Neural progenitor cell (in vitro differentiated cells): ENCODE data around the gene SH3TC1. TPM values are rescaled to one million over a fixed set of nuclear protein-coding genes. Genes with fewer than 3 reads are reported as not detected.

Experiments used
- DNase-seq: peaks from one replicate; pipeline ENCODE4 v3.0.0-alpha.2; 2016; ENCODE audit warnings: low spot score
- H2AFZ ChIP-seq: fragments of 200-600 bp; sonication (generic); replicated peaks from 2 replicates; pipeline ENCODE4 v1.6.1; 2016; ENCODE audit warnings: antibody characterized with exemption
- H3F3A ChIP-seq: fragments of 200-600 bp; sonication (generic); 2 replicates; pipeline ENCODE4 v1.6.1; 2016; ENCODE audit warnings: antibody characterized with exemption, low read depth
- H3K27ac ChIP-seq: fragments of 200-600 bp; sonication (generic); 2 replicates; pipeline ENCODE4 v1.5.1; 2016; ENCODE audit warnings: mild to moderate bottlenecking
- H3K27me3 ChIP-seq: fragments of 200-600 bp; sonication (generic); 2 replicates; pipeline ENCODE4 v1.6.1; 2016; ENCODE audit warnings: mild to moderate bottlenecking, moderate library complexity
- H3K36me3 ChIP-seq: fragments of 200-600 bp; sonication (generic); 2 replicates; pipeline ENCODE4 v1.5.1; 2016
- H3K4me1 ChIP-seq: fragments of 200-600 bp; sonication (generic); 2 replicates; pipeline ENCODE4 v1.6.1; 2016; ENCODE audit warnings: mixed run types
- H3K4me2 ChIP-seq: fragments of 200-600 bp; sonication (generic); 2 replicates; pipeline ENCODE4 v1.6.1; 2016
- H3K4me3 ChIP-seq: fragments of 200-600 bp; sonication (generic); 2 replicates; pipeline ENCODE4 v1.5.1; 2016
- H3K79me2 ChIP-seq: fragments of 200-600 bp; sonication (generic); 2 replicates; pipeline ENCODE4 v1.6.1; 2016; ENCODE audit warnings: low read depth
- H3K9ac ChIP-seq: fragments of 200-600 bp; sonication (generic); 2 replicates; pipeline ENCODE4 v1.6.1; 2016
- H3K9me3 ChIP-seq: fragments of 200-600 bp; sonication (generic); 2 replicates; pipeline ENCODE4 v1.5.1; 2016; ENCODE audit warnings: low read depth
- H4K20me1 ChIP-seq: fragments of 200-600 bp; sonication (generic); 2 replicates; pipeline ENCODE4 v1.6.1; 2016; ENCODE audit warnings: low read depth
- H3K27ac Mint-ChIP-seq: 3 replicates; pipeline ENCODE4 v1.8.0; 2021; ENCODE audit warnings: mixed read lengths
- H3K27me3 Mint-ChIP-seq: 2 replicates; pipeline ENCODE4 v1.8.0; 2022; ENCODE audit warnings: low read depth, mild to moderate bottlenecking, inconsistent platforms, moderate library complexity, mixed read lengths; ENCODE audit not compliant: insufficient read depth
- H3K36me3 Mint-ChIP-seq: 3 replicates; pipeline ENCODE4 v1.8.0; 2021; ENCODE audit warnings: mixed read lengths
- H3K4me1 Mint-ChIP-seq: 3 replicates; pipeline ENCODE4 v1.8.0; 2021; ENCODE audit warnings: mixed read lengths
- H3K4me3 Mint-ChIP-seq: 3 replicates; pipeline ENCODE4 v1.8.0; 2021; ENCODE audit warnings: mild to moderate bottlenecking, moderate library complexity, mixed read lengths
- H3K9me3 Mint-ChIP-seq: 3 replicates; pipeline ENCODE4 v1.8.0; 2020; ENCODE audit warnings: mixed read lengths
- EZH2 ChIP-seq: fragments of 200-600 bp; sonication (generic); IDR thresholded peaks from 2 replicates; pipeline ENCODE4 v1.6.1; 2017; ENCODE audit warnings: antibody characterized with exemption, mild to moderate bottlenecking, moderate library complexity
- EZH2phosphoT487 ChIP-seq: fragments of 200-600 bp; sonication (generic); IDR thresholded peaks from 2 replicates; pipeline ENCODE4 v1.6.1; 2017; ENCODE audit warnings: antibody characterized with exemption
- total RNA-seq: library from RNA; depleted of rRNA; stranded (reverse); fragments of >200 nt; gene quantifications from 2 replicates; pipeline ENCODE4 v1.2.3, GENCODE V29; 2015; ENCODE audit warnings: low replicate concordance
- TF ChIP-seq, protein P1 (sequence below): fragments of 200-600 bp; sonication (generic); IDR thresholded peaks from 2 replicates; pipeline ENCODE4 v1.5.1; 2017; ENCODE audit warnings: antibody characterized with exemption, mild to moderate bottlenecking

Gene SH3TC1
- total RNA-seq, 1 donor from 2014 or later = 0.22 TPM

- no peak for DNase-seq
- no peak overlapping the region for H3K4me3 Mint-ChIP-seq
- H3K4me2 ChIP-seq = no peak overlapping the region
- no peaks in the 10 kb centered on the region for H3F3A ChIP-seq
- H3K9me3 Mint-ChIP-seq = no peaks in the 10 kb centered on the region
- H3K36me3 Mint-ChIP-seq = no peaks in the 10 kb centered on the region
- H3K4me3 ChIP-seq = no peak overlapping the region
- no peaks in the 10 kb centered on the region for H3K27me3 ChIP-seq
- H3K27me3 Mint-ChIP-seq = peaks cover 7% of the 10 kb centered on the region
- H3K4me1 ChIP-seq = no peaks in the 10 kb centered on the region
- no peaks in the 10 kb centered on the region for H3K9me3 ChIP-seq
- H3K9ac ChIP-seq = no peak overlapping the region
- TF ChIP-seq EZH2 (no peak), EZH2phosphoT487 (no peak)
- TF ChIP-seq, protein P1, sequence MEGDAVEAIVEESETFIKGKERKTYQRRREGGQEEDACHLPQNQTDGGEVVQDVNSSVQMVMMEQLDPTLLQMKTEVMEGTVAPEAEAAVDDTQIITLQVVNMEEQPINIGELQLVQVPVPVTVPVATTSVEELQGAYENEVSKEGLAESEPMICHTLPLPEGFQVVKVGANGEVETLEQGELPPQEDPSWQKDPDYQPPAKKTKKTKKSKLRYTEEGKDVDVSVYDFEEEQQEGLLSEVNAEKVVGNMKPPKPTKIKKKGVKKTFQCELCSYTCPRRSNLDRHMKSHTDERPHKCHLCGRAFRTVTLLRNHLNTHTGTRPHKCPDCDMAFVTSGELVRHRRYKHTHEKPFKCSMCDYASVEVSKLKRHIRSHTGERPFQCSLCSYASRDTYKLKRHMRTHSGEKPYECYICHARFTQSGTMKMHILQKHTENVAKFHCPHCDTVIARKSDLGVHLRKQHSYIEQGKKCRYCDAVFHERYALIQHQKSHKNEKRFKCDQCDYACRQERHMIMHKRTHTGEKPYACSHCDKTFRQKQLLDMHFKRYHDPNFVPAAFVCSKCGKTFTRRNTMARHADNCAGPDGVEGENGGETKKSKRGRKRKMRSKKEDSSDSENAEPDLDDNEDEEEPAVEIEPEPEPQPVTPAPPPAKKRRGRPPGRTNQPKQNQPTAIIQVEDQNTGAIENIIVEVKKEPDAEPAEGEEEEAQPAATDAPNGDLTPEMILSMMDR = no peak
- no peak overlapping the region for H3K27ac Mint-ChIP-seq
- H3K4me1 Mint-ChIP-seq = peaks cover 20% of the 10 kb centered on the region
- no peaks in the 10 kb centered on the region for H3K79me2 ChIP-seq
- H3K36me3 ChIP-seq = no peaks in the 10 kb centered on the region
- H4K20me1 ChIP-seq = no peaks in the 10 kb centered on the region
- H2AFZ ChIP-seq = no peak overlapping the region
- H3K27ac ChIP-seq = no peak overlapping the region
These were observed 51.5 kb downstream of the SH3TC1 start for GRCh38 chr4:8250637-8251036.

GRCh38 chr4:8251110-8251883 is 52.2 kb downstream of the SH3TC1 start:
- Histone ChIP-seq H2AFZ (no peak overlapping the region), H3K9me3 (no peaks in the 10 kb centered on the region), H3F3A (no peaks in the 10 kb centered on the region), H3K27me3 (no peaks in the 10 kb centered on the region), H3K27ac (no peak overlapping the region), H3K4me3 (no peak overlapping the region), H3K9ac (no peak overlapping the region), H3K4me2 (no peak overlapping the region), H4K20me1 (no peaks in the 10 kb centered on the region), H3K4me1 (no peaks in the 10 kb centered on the region), H3K36me3 (no peaks in the 10 kb centered on the region), H3K79me2 (no peaks in the 10 kb centered on the region)
- DNase-seq = no peak
- H3K27ac Mint-ChIP-seq = peak overlapping the region; percentile 21
- no peaks in the 10 kb centered on the region for H3K36me3 Mint-ChIP-seq
- no peak overlapping the region for H3K4me3 Mint-ChIP-seq
- peaks cover 7% of the 10 kb centered on the region for H3K27me3 Mint-ChIP-seq
- no peak for TF ChIP-seq EZH2
- TF ChIP-seq, protein P1 = no peak
- TF ChIP-seq EZH2phosphoT487 = no peak
- H3K4me1 Mint-ChIP-seq = peaks cover 22% of the 10 kb centered on the region
- no peaks in the 10 kb centered on the region for H3K9me3 Mint-ChIP-seq

GRCh38 chr4:8252301-8253173 is 53.4 kb downstream of the SH3TC1 start:
- Histone ChIP-seq H3K9ac (no peak overlapping the region), H3K27me3 (no peaks in the 10 kb centered on the region), H2AFZ (no peak overlapping the region), H3K79me2 (no peaks in the 10 kb centered on the region), H4K20me1 (no peaks in the 10 kb centered on the region), H3K9me3 (no peaks in the 10 kb centered on the region), H3K4me1 (no peaks in the 10 kb centered on the region), H3F3A (no peaks in the 10 kb centered on the region), H3K4me3 (no peak overlapping the region), H3K27ac (no peak overlapping the region), H3K36me3 (no peaks in the 10 kb centered on the region), H3K4me2 (no peak overlapping the region)
- Mint-ChIP-seq H3K27ac (no peak overlapping the region), H3K9me3 (no peaks in the 10 kb centered on the region), H3K27me3 (peaks cover 7% of the 10 kb centered on the region), H3K4me3 (no peak overlapping the region), H3K4me1 (peaks cover 22% of the 10 kb centered on the region), H3K36me3 (no peaks in the 10 kb centered on the region)
- no peak for TF ChIP-seq EZH2phosphoT487
- no peak for TF ChIP-seq EZH2
- TF ChIP-seq, protein P1 = no peak
- DNase-seq = no peak
